ENCODE data around the gene ABCF2. TPM values are rescaled to one million over a fixed set of nuclear protein-coding genes. Genes with fewer than 3 reads are reported as not detected.

Gene ABCF2
- polyA plus RNA-seq, 6 donors from 2014 or later, result 23.0 to 32.6 (median 25.4) TPM

- Mint-ChIP-seq H3K4me3 (peak overlapping the region; percentile 69 to 88 (median 82)), H3K27me3 (peaks cover 23 to 78% (median 70%) of the 10 kb centered on the region in 3 donors), H3K4me1 (peaks cover 34 to 55% (median 50%) of the 10 kb centered on the region in 3 donors), H3K27ac (peak overlapping the region in 3 of 6 donors; percentile 43 to 83 (median 60)), H3K36me3 (no peaks in the 10 kb centered on the region), H3K9me3 (no peaks in the 10 kb centered on the region)
- no peak for DNase-seq
- ATAC-seq (ENCODE audit: low read depth in 2 of 2), result no peak
These were observed 23.5 kb upstream of the ABCF2 start for GRCh38 chr7:151250181-151251132.

- Mint-ChIP-seq H3K9me3 (no peaks in the 10 kb centered on the region), H3K4me3 (peak overlapping the region in 7 of 8 donors; percentile 69 to 86 (median 82)), H3K27me3 (peaks cover 19 to 70% (median 64%) of the 10 kb centered on the region in 3 donors), H3K27ac (no peak overlapping the region), H3K36me3 (no peaks in the 10 kb centered on the region), H3K4me1 (peaks cover 38 to 57% (median 53%) of the 10 kb centered on the region in 3 donors)
- no peak for ATAC-seq (ENCODE audit: low read depth in 2 of 2)
- DNase-seq, result no peak
These were observed 22.7 kb upstream of the ABCF2 start for GRCh38 chr7:151249732-151250072.

- Mint-ChIP-seq H3K27me3 (peaks cover 14 to 65% (median 59%) of the 10 kb centered on the region in 3 donors), H3K36me3 (no peaks in the 10 kb centered on the region), H3K27ac (peak overlapping the region in 1 of 6 donors; percentile 72), H3K4me1 (peaks cover 38 to 61% (median 58%) of the 10 kb centered on the region in 3 donors), H3K9me3 (no peaks in the 10 kb centered on the region), H3K4me3 (peak overlapping the region; percentile 69 to 90 (median 82))
- DNase-seq (peak; percentile 44), ATAC-seq (ENCODE audit: low read depth in 2 of 2) (peak; percentile 29 to 38)
These were observed 22.2 kb upstream of the ABCF2 start for GRCh38 chr7:151249034-151249731.

- H3K36me3 Mint-ChIP-seq, result no peaks in the 10 kb centered on the region
- H3K27me3 Mint-ChIP-seq, result peaks cover 13 to 58% (median 53%) of the 10 kb centered on the region in 3 donors
- peak; percentile 37 to 42 for ATAC-seq (ENCODE audit: low read depth in 2 of 2)
- H3K27ac Mint-ChIP-seq, result peak within 1 kb of the TSS in 2 of 6 donors; percentile 10 to 93
- peak; percentile 45 for DNase-seq
- peaks cover 43 to 68% (median 65%) of the 10 kb centered on the region in 3 donors for H3K4me1 Mint-ChIP-seq
- no peaks in the 10 kb centered on the region for H3K9me3 Mint-ChIP-seq
- peak within 1 kb of the TSS; percentile 82 to 95 (median 90) for H3K4me3 Mint-ChIP-seq
These were observed 21.5 kb upstream of the ABCF2 start, which contains the start of gene SMARCD3 for GRCh38 chr7:151248346-151249033. Gene SMARCD3 (minus strand): TSS chr7:151248694. CDS start chr7:151248562, 132 bp downstream.

- Mint-ChIP-seq H3K4me1 (peaks cover 50 to 75% (median 72%) of the 10 kb centered on the region in 3 donors), H3K27me3 (peaks cover 11 to 53% (median 51%) of the 10 kb centered on the region in 3 donors), H3K9me3 (no peaks in the 10 kb centered on the region), H3K27ac (peak overlapping the region in 1 of 6 donors; percentile 10), H3K36me3 (no peaks in the 10 kb centered on the region), H3K4me3 (peak overlapping the region; percentile 77 to 95 (median 89))
- ATAC-seq (ENCODE audit: low read depth in 2 of 2) (no peak), DNase-seq (no peak)
These were observed 20.8 kb upstream of the ABCF2 start for GRCh38 chr7:151247611-151248345.

- no peaks in the 10 kb centered on the region for H3K36me3 Mint-ChIP-seq
- H3K9me3 Mint-ChIP-seq, result no peaks in the 10 kb centered on the region
- peak overlapping the region; percentile 60 to 95 (median 86) for H3K4me3 Mint-ChIP-seq
- H3K27me3 Mint-ChIP-seq, result peaks cover 8 to 46% (median 44%) of the 10 kb centered on the region in 3 donors
- H3K27ac Mint-ChIP-seq, result peak overlapping the region in 1 of 6 donors; percentile 88
- ATAC-seq (ENCODE audit: low read depth in 2 of 2) (no peak), DNase-seq (no peak)
- peaks cover 47 to 69% (median 67%) of the 10 kb centered on the region in 3 donors for H3K4me1 Mint-ChIP-seq
These were observed 20.0 kb upstream of the ABCF2 start for GRCh38 chr7:151246851-151247580.

GRCh38 chr7:151246102-151246850 lies 19.3 kb upstream of the ABCF2 start:
- ATAC-seq (ENCODE audit: low read depth in 2 of 2), result no peak
- Mint-ChIP-seq H3K27ac (peak overlapping the region in 2 of 6 donors; percentile 30 to 79), H3K27me3 (peaks cover 7 to 43% (median 42%) of the 10 kb centered on the region in 3 donors), H3K4me3 (peak overlapping the region; percentile 60 to 90 (median 80)), H3K36me3 (no peaks in the 10 kb centered on the region), H3K4me1 (peaks cover 46 to 70% (median 66%) of the 10 kb centered on the region in 3 donors), H3K9me3 (no peaks in the 10 kb centered on the region)
- no peak for DNase-seq

GRCh38 chr7:151245360-151246101 lies 18.5 kb upstream of the ABCF2 start:
- H3K4me1 Mint-ChIP-seq, result peaks cover 40 to 64% (median 58%) of the 10 kb centered on the region in 3 donors
- no peaks in the 10 kb centered on the region for H3K36me3 Mint-ChIP-seq
- H3K4me3 Mint-ChIP-seq, result peak overlapping the region in 7 of 8 donors; percentile 77 to 90 (median 82)
- peak; percentile 69 to 71 for ATAC-seq (ENCODE audit: low read depth in 2 of 2)
- H3K27ac Mint-ChIP-seq, result peak overlapping the region in 2 of 6 donors; percentile 11 to 30
- DNase-seq, result peak; percentile 76
- H3K27me3 Mint-ChIP-seq, result peaks cover 0 to 36% (median 34%) of the 10 kb centered on the region in 3 donors
- H3K9me3 Mint-ChIP-seq, result no peaks in the 10 kb centered on the region

GRCh38 chr7:151244841-151245346 lies 17.9 kb upstream of the ABCF2 start:
- Mint-ChIP-seq H3K4me3 (peak overlapping the region; percentile 76 to 90 (median 80)), H3K36me3 (no peaks in the 10 kb centered on the region), H3K27me3 (peaks cover 0 to 30% (median 28%) of the 10 kb centered on the region in 3 donors), H3K4me1 (peaks cover 39 to 59% (median 53%) of the 10 kb centered on the region in 3 donors), H3K9me3 (no peaks in the 10 kb centered on the region), H3K27ac (peak overlapping the region in 1 of 6 donors; percentile 10)
- DNase-seq (no peak), ATAC-seq (ENCODE audit: low read depth in 2 of 2) (peak in 1 of 2 donors; percentile 1)

- Mint-ChIP-seq H3K27me3 (peaks cover 0 to 26% (median 23%) of the 10 kb centered on the region in 3 donors), H3K4me1 (peaks cover 40 to 57% (median 47%) of the 10 kb centered on the region in 3 donors), H3K9me3 (no peaks in the 10 kb centered on the region), H3K4me3 (peak overlapping the region; percentile 29 to 90 (median 80)), H3K36me3 (no peaks in the 10 kb centered on the region), H3K27ac (peak overlapping the region in 3 of 6 donors; percentile 10 to 87 (median 64))
- ATAC-seq (ENCODE audit: low read depth in 2 of 2) (no peak), DNase-seq (peak; percentile 43)
These were observed 17.3 kb upstream of the ABCF2 start for GRCh38 chr7:151244196-151244840.

Data from naive B cell (primary cell).